ENCODE results near the gene RGS6.

- TF ChIP-seq CTCF (IDR thresholded peaks at IDR 0.05) (no peak), POLR2A (IDR thresholded peaks at IDR 0.05; ENCODE audit: low read depth) (no peak), POLR2AphosphoS5 (IDR thresholded peaks at IDR 0.05) (no peak)
Observed at GRCh38 chr14:72254937-72255472, 322.8 kb downstream of the RGS6 start.
